Mesenchymal stem cell (in vitro differentiated cells and primary cell): ENCODE data around the gene HTT-AS.

ENCODE experiments used
- DNase-seq: peaks from one replicate; pipeline ENCODE4 v3.0.0-alpha.2; 2013
- H2AFZ ChIP-seq: one replicate; pipeline ENCODE4 v1.6.1; 2013; ENCODE audit warnings: low read depth, mild to moderate bottlenecking, control low read depth, inconsistent platforms, low read length, moderate library complexity
- H2AK5ac ChIP-seq: 2 replicates; pipeline ENCODE4 v1.6.1; 2013; ENCODE audit warnings: low read length, moderate library complexity, mild to moderate bottlenecking, inconsistent platforms; ENCODE audit not compliant: severe bottlenecking
- H2BK120ac ChIP-seq: one replicate; pipeline ENCODE4 v1.6.1; 2013; ENCODE audit warnings: low read depth, mild to moderate bottlenecking, inconsistent platforms, low read length, moderate library complexity
- H2BK12ac ChIP-seq, 2 experiments: one replicate each; pipeline ENCODE4 v1.6.1; 2013; ENCODE audit warnings: inconsistent platforms in 2 of 2, low read length in 2 of 2, mild to moderate bottlenecking in 2 of 2, moderate library complexity in 2 of 2, control low read depth in 1 of 2
- H2BK15ac ChIP-seq: one replicate; pipeline ENCODE4 v1.6.1; 2013; ENCODE audit warnings: mild to moderate bottlenecking, low read depth, inconsistent platforms; ENCODE audit not compliant: poor library complexity, severe bottlenecking
- H2BK5ac ChIP-seq: 2 replicates; pipeline ENCODE4 v1.6.1; 2013; ENCODE audit warnings: low read depth, mild to moderate bottlenecking, low read length, control low read depth, inconsistent platforms; ENCODE audit not compliant: poor library complexity, severe bottlenecking
- H3K14ac ChIP-seq, 2 experiments: one replicate each; pipeline ENCODE4 v1.6.1; 2013; ENCODE audit warnings: inconsistent platforms in 2 of 2, low read length in 2 of 2, control low read depth in 1 of 2, mild to moderate bottlenecking in 1 of 2, moderate library complexity in 1 of 2
- H3K18ac ChIP-seq, 2 experiments: one replicate each; pipeline ENCODE4 v1.6.1; 2013; ENCODE audit warnings: inconsistent platforms in 2 of 2, low read length in 2 of 2, control low read depth in 1 of 2, low read depth in 1 of 2, mild to moderate bottlenecking in 1 of 2
- H3K23ac ChIP-seq, 2 experiments: one replicate each; pipeline ENCODE4 v1.6.1; 2013; ENCODE audit warnings: inconsistent platforms in 2 of 2, low read length in 2 of 2, mild to moderate bottlenecking in 2 of 2, moderate library complexity in 2 of 2, control low read depth in 1 of 2
- H3K27ac ChIP-seq: 2 replicates; pipeline ENCODE4 v1.5.1; 2013; ENCODE audit warnings: mild to moderate bottlenecking, moderate library complexity, low read length, control low read depth, inconsistent platforms; ENCODE audit not compliant: poor library complexity, severe bottlenecking
- H3K27me3 ChIP-seq, 2 experiments: 2 replicates each; pipeline versions ENCODE4 v1.6.1 to v1.7.0; 2013; ENCODE audit warnings: low read length in 2 of 2, mild to moderate bottlenecking in 2 of 2, moderate library complexity in 2 of 2, control low read depth in 1 of 2, inconsistent platforms in 1 of 2; ENCODE audit not compliant: control insufficient read depth in 1 of 2, insufficient read depth in 1 of 2
- H3K36me3 ChIP-seq, 2 experiments: 2 replicates each; pipeline versions ENCODE4 v1.6.1 to v1.7.0; 2013; ENCODE audit warnings: low read length in 2 of 2, control low read depth in 1 of 2, inconsistent platforms in 1 of 2, low read depth in 1 of 2, mild to moderate bottlenecking in 1 of 2; ENCODE audit not compliant: insufficient read depth in 2 of 2, control insufficient read depth in 1 of 2
- H3K4ac ChIP-seq, 2 experiments: one replicate each; pipeline ENCODE4 v1.6.1; 2013; ENCODE audit warnings: inconsistent platforms in 2 of 2, low read length in 2 of 2, mild to moderate bottlenecking in 2 of 2, moderate library complexity in 2 of 2, control low read depth in 1 of 2, low read depth in 1 of 2
- H3K4me1 ChIP-seq: 2 replicates; pipeline ENCODE4 v1.6.1; 2013; ENCODE audit warnings: low read depth, low read length, control low read depth; ENCODE audit not compliant: control insufficient read depth, insufficient read depth
- H3K4me2 ChIP-seq: 2 replicates; pipeline ENCODE4 v1.6.1; 2013; ENCODE audit warnings: low read length, mild to moderate bottlenecking, inconsistent platforms; ENCODE audit not compliant: poor library complexity, severe bottlenecking
- H3K4me3 ChIP-seq, 2 experiments: 2 replicates each; pipeline versions ENCODE4 v1.5.1 to v1.7.0; 2013; ENCODE audit warnings: low read length in 2 of 2, mild to moderate bottlenecking in 2 of 2, control low read depth in 1 of 2, low read depth in 1 of 2; ENCODE audit not compliant: insufficient read depth in 1 of 2
- H3K79me1 ChIP-seq: replicated peaks from 2 replicates; pipeline ENCODE4 v1.6.1; 2013; ENCODE audit warnings: mild to moderate bottlenecking, control low read depth, low read length, inconsistent platforms; ENCODE audit not compliant: poor library complexity, severe bottlenecking
- H3K9ac ChIP-seq: 2 replicates; pipeline ENCODE4 v1.7.0; 2013; ENCODE audit warnings: mild to moderate bottlenecking, low read length, moderate library complexity
- H3K9me3 ChIP-seq: 2 replicates; pipeline ENCODE4 v1.7.0; 2013; ENCODE audit warnings: mild to moderate bottlenecking, low read length; ENCODE audit not compliant: control insufficient read depth
- H4K8ac ChIP-seq: one replicate; pipeline ENCODE4 v1.6.1; 2013; ENCODE audit warnings: inconsistent platforms, mild to moderate bottlenecking, low read length, moderate library complexity
- H4K91ac ChIP-seq: one replicate; pipeline ENCODE4 v1.6.1; 2013; ENCODE audit warnings: mild to moderate bottlenecking, low read length, inconsistent platforms
- WGBS: methylation state at CpG from one replicate; pipeline ENCODE4 v1.1.7; 2013; ENCODE audit warnings: mixed read lengths; 5-methylcytosine and 5-hydroxymethylcytosine counted together

The HTT-AS gene

GRCh38 chr4:3115637-3116270, 41.4 kb upstream of the HTT-AS start:
- Histone ChIP-seq H3K79me1 (peaks cover 22% of the 10 kb centered on the region), H2BK5ac (no peak overlapping the region), H3K27ac (no peak overlapping the region), H4K8ac (peak overlapping the region; percentile 52), H3K18ac (peak overlapping the region; percentile 8 to 88), H2BK12ac (peak overlapping the region; percentile 59 to 97), H2AFZ (no peak overlapping the region), H2BK120ac (no peak overlapping the region), H4K91ac (peak overlapping the region; percentile 71), H2AK5ac (no peak overlapping the region), H3K36me3 (peaks cover 31 to 64% of the 10 kb centered on the region in 2 experiments), H3K23ac (no peak overlapping the region), H3K14ac (peak overlapping the region in 1 of 2 experiments; percentile 19), H2BK15ac (no peak overlapping the region), H3K9ac (peak overlapping the region; percentile 67), H3K4me1 (peaks cover 9% of the 10 kb centered on the region), H3K4me2 (no peak overlapping the region), H3K9me3 (no peaks in the 10 kb centered on the region), H3K27me3 (no peaks in the 10 kb centered on the region), H3K4me3 (peak overlapping the region in 1 of 2 experiments; percentile 9), H3K4ac (peak overlapping the region in 1 of 2 experiments; percentile 19)
- peak; percentile 78 for DNase-seq
- WGBS: 64% methylated on average over 15 of the region's 15 CpGs

- H2BK12ac ChIP-seq: no peak overlapping the region
- no peak overlapping the region for H2AFZ ChIP-seq
- H3K27ac ChIP-seq: no peak overlapping the region
- no peaks in the 10 kb centered on the region for H3K27me3 ChIP-seq
- peaks cover 33 to 62% of the 10 kb centered on the region in 2 experiments for H3K36me3 ChIP-seq
- no peak overlapping the region for H4K91ac ChIP-seq
- no peak overlapping the region for H2BK15ac ChIP-seq
- no peak overlapping the region for H2BK120ac ChIP-seq
- H3K4ac ChIP-seq: peak overlapping the region in 1 of 2 experiments; percentile 48
- no peak overlapping the region for H3K23ac ChIP-seq
- peak overlapping the region; percentile 67 for H3K9ac ChIP-seq
- no peak overlapping the region for H2BK5ac ChIP-seq
- H3K18ac ChIP-seq: no peak overlapping the region
- no peak overlapping the region for H3K14ac ChIP-seq
- H3K4me2 ChIP-seq: no peak overlapping the region
- no peak overlapping the region for H2AK5ac ChIP-seq
- H3K4me3 ChIP-seq: no peak overlapping the region
- DNase-seq: no peak
- H4K8ac ChIP-seq: no peak overlapping the region
- WGBS: 97% methylated on average over 5 of the region's 6 CpGs
- H3K79me1 ChIP-seq: peaks cover 29% of the 10 kb centered on the region
- no peaks in the 10 kb centered on the region for H3K9me3 ChIP-seq
- peaks cover 9% of the 10 kb centered on the region for H3K4me1 ChIP-seq
Observed at GRCh38 chr4:3114377-3114776, 40.0 kb upstream of the HTT-AS start.

- Histone ChIP-seq H3K4me2 (no peak overlapping the region), H3K23ac (no peak overlapping the region), H3K14ac (no peak overlapping the region), H2BK120ac (peak overlapping the region; percentile 66), H2BK12ac (peak overlapping the region; percentile 7), H2AK5ac (no peak overlapping the region), H3K9ac (no peak overlapping the region), H2BK15ac (no peak overlapping the region), H3K9me3 (no peaks in the 10 kb centered on the region), H4K91ac (peak overlapping the region; percentile 12), H3K27me3 (no peaks in the 10 kb centered on the region), H3K27ac (no peak overlapping the region), H3K36me3 (peaks cover 30 to 49% of the 10 kb centered on the region in 2 experiments), H3K4ac (peak overlapping the region in 1 of 2 experiments; percentile 74), H3K79me1 (peaks cover 26% of the 10 kb centered on the region), H3K4me1 (peaks cover 9% of the 10 kb centered on the region), H2AFZ (no peak overlapping the region), H2BK5ac (no peak overlapping the region), H4K8ac (no peak overlapping the region), H3K4me3 (no peak overlapping the region), H3K18ac (peak overlapping the region; percentile 62 to 75)
- WGBS: 74% methylated on average over 3 of the region's 5 CpGs
- no peak for DNase-seq
Observed at GRCh38 chr4:3112609-3113469, 38.5 kb upstream of the HTT-AS start.

- Histone ChIP-seq H3K9ac (no peak overlapping the region), H3K18ac (no peak overlapping the region), H3K27ac (no peak overlapping the region), H3K79me1 (peaks cover 27% of the 10 kb centered on the region), H2BK5ac (no peak overlapping the region), H3K4me3 (no peak overlapping the region), H2AFZ (no peak overlapping the region), H3K4ac (no peak overlapping the region), H4K8ac (no peak overlapping the region), H3K4me1 (peaks cover 9% of the 10 kb centered on the region), H3K14ac (no peak overlapping the region), H2BK15ac (no peak overlapping the region), H3K9me3 (no peaks in the 10 kb centered on the region), H4K91ac (no peak overlapping the region), H3K23ac (no peak overlapping the region), H3K36me3 (peaks cover 31 to 45% of the 10 kb centered on the region in 2 experiments), H3K4me2 (no peak overlapping the region), H2BK12ac (no peak overlapping the region), H3K27me3 (no peaks in the 10 kb centered on the region), H2BK120ac (no peak overlapping the region), H2AK5ac (no peak overlapping the region)
- 24% methylated on average over 3 of the region's 4 CpGs for WGBS
- peak; percentile 82 for DNase-seq
Observed at GRCh38 chr4:3112201-3112600, 37.9 kb upstream of the HTT-AS start.
